Cardiac septum (tissue), 1 donor: ENCODE measurements around the gene MAP3K3. TPM values are rescaled to one million over a fixed set of nuclear protein-coding genes. Genes with fewer than 3 reads are reported as not detected.

ENCODE experiments used
- DNase-seq: peaks from one replicate; pipeline ENCODE4 v3.0.0-alpha.2; 2020; ENCODE audit warnings: low spot score
- intact Hi-C: fragments of 100-400 bp; cut with DNase I; formaldehyde crosslinking; loops from one replicate; pipeline ENCODE4 v1.14.0; 2022
- total RNA-seq: library from RNA; stranded (reverse); fragmentation: NEBNext Ultra II Directional; extraction: Animal tissue kit (Norgen Biotek cat#: 25700); gene quantifications from one replicate; pipeline ENCODE4 v1.2.1, GENCODE V29; 2021
- donor health status: DM: no; HTN: no; CAD: no.

Gene MAP3K3
- total RNA-seq, 1 donor from 2014 or later: 101 TPM

- intact Hi-C loops: loop anchor here (1.0 to 2.0 kb wide), 2 partner anchors 33 to 40 kb away; partner anchors contain the start of genes CCDC47 and LIMD2
- DNase-seq: no peak
Measured at GRCh38 chr17:63740464-63741142, 118.4 kb downstream of the MAP3K3 start.

DNA sequence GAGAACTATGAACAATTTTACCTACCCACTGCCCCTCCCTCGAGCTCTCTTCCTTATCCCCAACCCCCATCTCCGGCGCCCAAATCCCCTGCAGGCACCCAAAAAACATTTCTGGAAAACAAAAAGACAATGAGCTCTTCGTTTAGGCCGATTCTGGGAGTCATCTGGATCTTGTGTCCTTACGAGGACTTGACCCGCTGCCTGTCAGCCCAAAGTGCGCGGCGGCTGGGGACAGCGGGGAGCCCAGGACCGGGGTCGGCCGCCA, 118.9 kb downstream of the MAP3K3 start:
- intact Hi-C loops: loop anchor here (1.0 to 2.0 kb wide), 2 partner anchors 32 to 40 kb away; partner anchors contain the start of genes CCDC47 and LIMD2
- no peak for DNase-seq

DNA sequence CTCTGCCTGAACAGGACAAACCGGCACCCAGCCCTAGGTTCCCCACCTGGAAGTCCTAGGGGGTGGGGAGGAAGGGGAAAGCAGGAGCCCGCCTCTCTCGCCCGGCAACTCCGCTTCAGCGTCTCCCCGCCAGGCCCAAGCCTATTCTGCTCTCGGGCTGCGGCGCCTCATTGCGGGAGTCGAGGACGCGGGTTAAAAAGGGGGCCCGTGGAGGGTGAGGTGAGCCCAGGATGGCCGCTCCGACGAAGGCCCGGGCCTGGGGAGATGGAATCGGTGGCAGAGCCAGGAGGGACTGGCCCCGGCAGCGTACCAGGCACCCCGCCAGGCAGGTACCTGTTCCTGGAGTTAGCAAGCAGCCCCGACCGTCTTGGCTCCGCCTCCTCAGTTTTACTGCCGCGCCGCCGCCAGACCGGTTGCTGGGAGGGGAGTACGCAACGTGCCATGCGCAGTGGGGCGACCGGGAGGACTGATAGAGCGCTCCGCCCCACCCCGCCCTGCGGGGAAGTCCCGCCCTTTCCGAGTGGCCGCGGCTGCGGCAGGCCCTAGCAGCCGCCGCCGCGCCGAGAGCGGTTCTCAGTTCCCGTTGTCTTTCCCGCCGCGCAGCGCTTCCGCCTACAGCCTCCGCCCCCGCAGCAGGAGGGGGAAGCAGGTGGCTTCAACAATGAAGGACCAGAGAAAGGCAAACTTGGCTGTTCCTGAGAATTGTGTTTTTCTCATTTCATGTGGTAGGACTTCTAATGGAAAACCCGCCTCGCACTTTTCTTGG, 119.4 kb downstream of the MAP3K3 start, which contains the start of gene STRADA:
Gene STRADA, minus strand, starts transcription at position 392 of the 766 bp plus-strand sequence. CDS start 13,430 bp downstream, outside the sequence.
- intact Hi-C loops: loop anchor here (1.0 to 2.0 kb wide), 2 partner anchors 32 to 41 kb away; partner anchors contain the start of genes CCDC47 and LIMD2

More for the DNA sequence above, 119.4 kb downstream of the MAP3K3 start, which contains the start of gene STRADA:
- DNase-seq: peak; percentile 100

Other genes starting within 250 kb of the MAP3K3 start
- gene CYB561, start 176.1 kb upstream of the MAP3K3 start, total RNA-seq: 6.8 TPM
- gene ACE, start 145.4 kb upstream of the MAP3K3 start, total RNA-seq: 11.6 TPM
- not detected for gene KCNH6, start 99.1 kb upstream of the MAP3K3 start, total RNA-seq
- 47.4 TPM for gene DCAF7, start 71.9 kb upstream of the MAP3K3 start, total RNA-seq
- gene TACO1, start 21.5 kb upstream of the MAP3K3 start, total RNA-seq: 39.4 TPM
- 7.5 TPM for gene LIMD2, start 77.7 kb downstream of the MAP3K3 start, total RNA-seq
- 20.4 TPM for gene STRADA, start 119.4 kb downstream of the MAP3K3 start, total RNA-seq
- 78.7 TPM for gene CCDC47, start 151.2 kb downstream of the MAP3K3 start, total RNA-seq
- gene DDX42, start 151.8 kb downstream of the MAP3K3 start, total RNA-seq: 66.1 TPM
- gene PSMC5, start 205.0 kb downstream of the MAP3K3 start, total RNA-seq: 109 TPM
- gene FTSJ3, start 205.2 kb downstream of the MAP3K3 start, total RNA-seq: 29.9 TPM
- gene SMARCD2, start 220.3 kb downstream of the MAP3K3 start, total RNA-seq: 18.8 TPM